GM23248 (cell line): ENCODE measurements around the gene MAGI1.

Experiments
- EZH2 ChIP-seq: fragments of 200-600 bp; sonication (generic); IDR thresholded peaks from 2 replicates; pipeline ENCODE4 v1.6.1; 2018; ENCODE audit warnings: antibody characterized with exemption, mild to moderate bottlenecking; ENCODE audit not compliant: insufficient read depth, poor library complexity, severe bottlenecking
- EZH2phosphoT487 ChIP-seq: fragments of 200-600 bp; sonication (generic); IDR thresholded peaks from 2 replicates; pipeline ENCODE4 v1.6.1; 2018; ENCODE audit warnings: antibody characterized with exemption, moderate library complexity, mild to moderate bottlenecking, low read depth; ENCODE audit not compliant: insufficient read depth

DNA sequence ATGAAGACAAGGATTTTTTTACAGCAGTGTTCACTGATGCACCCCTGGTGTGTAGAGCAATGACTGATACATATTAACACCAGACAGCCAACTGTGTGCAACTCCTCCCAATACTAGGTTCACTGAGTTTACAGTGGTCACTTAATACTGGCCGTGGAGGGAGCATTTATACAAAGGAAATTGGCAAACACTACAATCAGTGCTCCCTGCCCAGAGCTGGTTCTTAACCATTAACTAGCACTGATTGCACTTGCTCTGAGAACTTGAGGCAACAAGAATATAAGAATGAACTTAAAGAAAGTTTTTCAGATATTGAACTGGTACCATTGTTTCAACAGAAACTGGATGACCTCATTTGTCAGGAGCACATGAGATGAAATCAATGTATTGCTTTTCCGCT lies 110.6 kb downstream of the MAGI1 start:
- TF ChIP-seq EZH2 (no peak), EZH2phosphoT487 (no peak)
